A673 (cell line): Measurements from ENCODE around the gene SLC22A3. TPM values are rescaled to one million over a fixed set of nuclear protein-coding genes. Genes with fewer than 3 reads are reported as not detected.

Experiments
- BruUV-seq: library from RNA; stranded (reverse); fragments of 400-500 nt; replicated peaks from 2 replicates; lab custom pipeline; 2021; lab: Mats Ljungman, UMichigan
- CTCF ChIA-PET: fragments of 300-600 bp; sonication (Branson Sonifier 250); formaldehyde crosslinking; loops from one replicate; lab custom pipeline; 2022; ENCODE audit warnings: antibody characterized with exemption; lab: Charles Lee
- POLR2A ChIA-PET: fragments of 300-600 bp; sonication (Branson Sonifier 250); formaldehyde crosslinking; loops from one replicate; lab custom pipeline; 2022; ENCODE audit warnings: antibody characterized with exemption; ENCODE audit not compliant: low non-redundant PET; lab: Charles Lee
- DNase-seq: peaks from one replicate; pipeline ENCODE4 v3.0.0-alpha.2; 2015; ENCODE audit warnings: low spot score
- H3K27ac ChIP-seq: fragments of 200-600 bp; sonication (generic); 2 replicates; pipeline ENCODE4 v1.5.1; 2016; ENCODE audit warnings: mixed run types, low read depth, mild to moderate bottlenecking, mixed read lengths, antibody characterized with exemption, low read length; ENCODE audit not compliant: poor library complexity, severe bottlenecking
- H3K27me3 ChIP-seq: fragments of 200-600 bp; sonication (generic); replicated peaks from 2 replicates; pipeline ENCODE4 v1.6.1; 2017; ENCODE audit warnings: mixed run types, low read depth, mild to moderate bottlenecking, mixed read lengths, antibody characterized with exemption, low read length; ENCODE audit not compliant: insufficient read depth, poor library complexity
- H3K36me3 ChIP-seq: fragments of 200-600 bp; sonication (generic); 2 replicates; pipeline ENCODE4 v1.6.1; 2016; ENCODE audit warnings: mixed run types, mild to moderate bottlenecking, mixed read lengths, antibody characterized with exemption, low read length; ENCODE audit not compliant: insufficient read depth, poor library complexity, severe bottlenecking
- H3K4me1 ChIP-seq: fragments of 200-600 bp; sonication (generic); 2 replicates; pipeline ENCODE4 v1.6.1; 2017; ENCODE audit warnings: mixed run types, mild to moderate bottlenecking, mixed read lengths, antibody characterized with exemption, low read length; ENCODE audit not compliant: insufficient read depth, poor library complexity, severe bottlenecking
- H3K4me3 ChIP-seq: fragments of 200-600 bp; sonication (generic); 2 replicates; pipeline ENCODE4 v1.5.1; 2016; ENCODE audit warnings: low read depth, mixed run types, mild to moderate bottlenecking, mixed read lengths, low read length; ENCODE audit not compliant: poor library complexity, severe bottlenecking
- H3K9me3 ChIP-seq: fragments of 200-600 bp; sonication (generic); 2 replicates; pipeline ENCODE4 v1.6.1; 2016; ENCODE audit warnings: mixed run types, low read depth, mild to moderate bottlenecking, mixed read lengths, antibody characterized with exemption, low read length; ENCODE audit not compliant: poor library complexity, severe bottlenecking
- CTCF ChIP-seq: fragments of 300-800, 200-600 bp; sonication (generic); conservative IDR thresholded peaks from 2 replicates; pipeline ENCODE4 v1.5.1; 2017; ENCODE audit warnings: low read depth, mild to moderate bottlenecking, antibody characterized with exemption, low read length, moderate library complexity, mixed read lengths
- EZH2 ChIP-seq: fragments of 200-600 bp; sonication (generic); IDR thresholded peaks from 2 replicates; pipeline ENCODE4 v1.6.1; 2017; ENCODE audit warnings: borderline replicate concordance, low read depth, mild to moderate bottlenecking, mixed read lengths, antibody characterized with exemption, low read length; ENCODE audit not compliant: poor library complexity, severe bottlenecking
- intact Hi-C: fragments of 100-400 bp; cut with micrococcal nuclease; formaldehyde crosslinking; loops from one replicate; pipeline ENCODE4 v1.10.0; 2022; ENCODE audit not compliant: unreplicated experiment
- total RNA-seq: library from RNA; stranded (reverse); gene quantifications from 2 replicates; pipeline ENCODE4 v1.2.3, GENCODE V29; 2021

Gene SLC22A3
- total RNA-seq, 1 experiment from 2014 or later, result not detected

DNA sequence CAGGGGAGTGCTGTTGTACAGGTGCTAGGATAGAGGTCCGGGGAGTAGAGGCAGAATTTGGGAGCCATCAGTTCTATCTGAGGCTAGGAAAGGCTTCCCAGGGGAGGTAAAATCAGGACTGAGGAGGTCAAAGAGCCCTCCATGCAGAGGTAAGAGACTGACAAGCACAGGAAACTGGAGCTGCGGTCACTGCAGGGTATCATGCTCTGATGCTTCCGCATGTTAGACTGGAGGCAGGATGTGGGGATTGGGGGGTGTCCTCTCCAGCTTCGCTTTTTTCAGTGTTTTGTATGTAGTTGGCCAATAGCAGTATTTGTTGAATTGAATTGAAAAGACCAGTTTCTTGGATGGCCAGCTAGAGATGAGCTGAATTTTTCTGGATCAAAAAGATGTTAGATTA, 87.8 kb downstream of the SLC22A3 start:
- BruUV-seq, result no TSS peak
- Histone ChIP-seq H3K4me3 (no peak overlapping the region), H3K27me3 (peaks cover 22% of the 10 kb centered on the region), H3K9me3 (no peaks in the 10 kb centered on the region), H3K27ac (no peak overlapping the region), H3K36me3 (no peaks in the 10 kb centered on the region), H3K4me1 (no peaks in the 10 kb centered on the region)
- intact Hi-C loops, result no loop called here
- ChIA-PET CTCF (no interaction called here), POLR2A (no interaction called here)
- TF ChIP-seq EZH2, result no peak
- no peak for TF ChIP-seq CTCF
- no peak for DNase-seq

DNA sequence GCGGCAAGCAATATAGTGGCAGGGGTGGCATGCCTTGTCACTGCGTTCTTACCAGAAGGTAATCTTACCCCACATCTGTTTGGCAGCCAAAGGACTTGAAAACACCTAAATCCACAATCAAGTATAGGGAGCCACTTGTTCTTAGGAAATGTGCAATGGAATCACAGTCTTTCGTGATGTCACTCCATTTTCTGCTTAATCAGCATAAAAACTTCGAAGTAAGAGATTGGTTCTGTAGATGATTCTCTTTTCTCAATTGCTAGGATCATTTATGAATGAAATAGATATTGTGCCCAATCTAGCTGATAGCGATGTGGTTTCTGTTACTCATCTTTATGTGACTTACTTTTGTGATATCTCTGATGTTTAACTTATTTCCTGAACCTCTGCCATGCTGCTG, 89.0 kb downstream of the SLC22A3 start:
- ChIA-PET POLR2A (no interaction called here), CTCF (no interaction called here)
- H3K27me3 ChIP-seq, result peaks cover 23% of the 10 kb centered on the region
- no peak overlapping the region for H3K27ac ChIP-seq
- no peaks in the 10 kb centered on the region for H3K36me3 ChIP-seq
- no TSS peak for BruUV-seq
- no peak for DNase-seq
- H3K9me3 ChIP-seq, result no peaks in the 10 kb centered on the region
- H3K4me1 ChIP-seq, result no peaks in the 10 kb centered on the region
- intact Hi-C loops, result no loop called here
- TF ChIP-seq CTCF, result no peak
- TF ChIP-seq EZH2, result no peak
- H3K4me3 ChIP-seq, result no peak overlapping the region

DNA sequence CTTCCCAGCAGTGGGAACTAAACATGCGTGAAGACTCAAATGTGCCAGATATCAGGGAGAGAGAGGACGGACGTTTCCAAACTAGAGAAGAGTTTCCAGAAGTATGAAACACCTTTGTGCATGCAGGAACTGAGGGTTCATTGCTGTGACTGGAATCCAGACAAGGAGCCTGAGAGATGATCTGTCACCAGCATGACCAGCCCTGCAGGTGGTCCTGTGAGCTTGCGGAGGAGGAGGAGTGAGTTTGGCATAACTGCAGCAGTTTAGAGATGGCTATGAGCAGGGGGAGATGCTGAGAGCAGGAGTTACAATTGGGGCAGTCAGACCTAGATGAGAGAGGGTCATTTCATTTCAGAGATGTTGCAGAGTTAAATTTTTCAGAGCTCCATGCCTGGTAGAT, 89.6 kb downstream of the SLC22A3 start:
- no TSS peak for BruUV-seq

More for the DNA sequence above, 89.6 kb downstream of the SLC22A3 start:
- H3K4me3 ChIP-seq, result no peak overlapping the region
- H3K9me3 ChIP-seq, result no peaks in the 10 kb centered on the region
- intact Hi-C loops, result no loop called here
- H3K27ac ChIP-seq, result no peak overlapping the region
- H3K36me3 ChIP-seq, result no peaks in the 10 kb centered on the region
- peaks cover 27% of the 10 kb centered on the region for H3K27me3 ChIP-seq
- no peak for DNase-seq
- no peak for TF ChIP-seq EZH2
- no peak for TF ChIP-seq CTCF
- ChIA-PET POLR2A (no interaction called here), CTCF (no interaction called here)
- no peaks in the 10 kb centered on the region for H3K4me1 ChIP-seq
